ENCODE data around the gene ARHGAP5.

DNA sequence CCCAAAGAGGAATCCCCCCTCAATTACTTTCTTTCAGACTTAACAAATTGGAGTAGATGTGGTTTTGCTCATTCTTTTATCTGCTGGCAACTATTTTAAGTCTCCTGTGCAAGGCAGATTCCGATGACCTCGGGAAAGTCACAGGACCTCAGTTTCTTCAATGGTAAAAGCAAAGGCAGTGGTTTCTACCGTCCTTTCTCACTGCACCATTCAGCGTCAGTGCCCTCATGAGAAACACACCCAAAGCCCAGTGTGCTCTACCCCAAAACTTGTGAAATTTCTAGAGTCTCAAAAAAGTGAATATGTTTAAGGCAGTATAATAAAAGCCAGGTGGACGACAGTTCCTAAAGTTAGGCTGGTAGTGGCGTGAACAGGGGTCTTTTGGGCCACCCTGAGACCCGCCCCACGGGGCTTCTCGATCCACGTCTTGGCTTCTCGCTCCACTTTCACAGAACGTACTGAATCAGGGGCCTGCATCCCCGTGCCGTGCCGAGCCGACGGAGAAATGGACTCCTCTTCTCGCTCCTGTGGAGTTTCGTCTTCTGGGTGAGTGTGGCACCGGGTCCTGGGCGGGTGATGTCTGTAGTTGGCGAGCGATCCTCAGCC, 1.3 kb upstream of the ARHGAP5 start:
- no peak for TF ChIP-seq POLR2A (IDR thresholded peaks at IDR 0.05)
- TF ChIP-seq, protein P1, sequence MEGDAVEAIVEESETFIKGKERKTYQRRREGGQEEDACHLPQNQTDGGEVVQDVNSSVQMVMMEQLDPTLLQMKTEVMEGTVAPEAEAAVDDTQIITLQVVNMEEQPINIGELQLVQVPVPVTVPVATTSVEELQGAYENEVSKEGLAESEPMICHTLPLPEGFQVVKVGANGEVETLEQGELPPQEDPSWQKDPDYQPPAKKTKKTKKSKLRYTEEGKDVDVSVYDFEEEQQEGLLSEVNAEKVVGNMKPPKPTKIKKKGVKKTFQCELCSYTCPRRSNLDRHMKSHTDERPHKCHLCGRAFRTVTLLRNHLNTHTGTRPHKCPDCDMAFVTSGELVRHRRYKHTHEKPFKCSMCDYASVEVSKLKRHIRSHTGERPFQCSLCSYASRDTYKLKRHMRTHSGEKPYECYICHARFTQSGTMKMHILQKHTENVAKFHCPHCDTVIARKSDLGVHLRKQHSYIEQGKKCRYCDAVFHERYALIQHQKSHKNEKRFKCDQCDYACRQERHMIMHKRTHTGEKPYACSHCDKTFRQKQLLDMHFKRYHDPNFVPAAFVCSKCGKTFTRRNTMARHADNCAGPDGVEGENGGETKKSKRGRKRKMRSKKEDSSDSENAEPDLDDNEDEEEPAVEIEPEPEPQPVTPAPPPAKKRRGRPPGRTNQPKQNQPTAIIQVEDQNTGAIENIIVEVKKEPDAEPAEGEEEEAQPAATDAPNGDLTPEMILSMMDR (IDR thresholded peaks at IDR 0.05) = no peak
- TF ChIP-seq EP300 (IDR thresholded peaks at IDR 0.05) = no peak
